NB4 (cell line): ENCODE measurements around the gene DPP4.

Experiments used
- MYC ChIP-seq: IDR thresholded peaks from 2 replicates; pipeline ENCODE4 v1.6.1; 2011; ENCODE audit warnings: low read depth, low read length
- POLR2A ChIP-seq: IDR thresholded peaks from 2 replicates; pipeline ENCODE4 v1.6.1; 2011; ENCODE audit warnings: mild to moderate bottlenecking; ENCODE audit not compliant: insufficient read length; ENCODE audit errors: extremely low read depth
- TF ChIP-seq, protein P1 (sequence below): IDR thresholded peaks from one replicate; pipeline ENCODE4 v1.5.1; 2012; ENCODE audit warnings: low read depth, low read length
- TF ChIP-seq, protein P2 (sequence below): IDR thresholded peaks from 2 replicates; pipeline ENCODE4 v1.6.1; 2011; ENCODE audit warnings: low read depth, low read length

- TF ChIP-seq, protein P1, sequence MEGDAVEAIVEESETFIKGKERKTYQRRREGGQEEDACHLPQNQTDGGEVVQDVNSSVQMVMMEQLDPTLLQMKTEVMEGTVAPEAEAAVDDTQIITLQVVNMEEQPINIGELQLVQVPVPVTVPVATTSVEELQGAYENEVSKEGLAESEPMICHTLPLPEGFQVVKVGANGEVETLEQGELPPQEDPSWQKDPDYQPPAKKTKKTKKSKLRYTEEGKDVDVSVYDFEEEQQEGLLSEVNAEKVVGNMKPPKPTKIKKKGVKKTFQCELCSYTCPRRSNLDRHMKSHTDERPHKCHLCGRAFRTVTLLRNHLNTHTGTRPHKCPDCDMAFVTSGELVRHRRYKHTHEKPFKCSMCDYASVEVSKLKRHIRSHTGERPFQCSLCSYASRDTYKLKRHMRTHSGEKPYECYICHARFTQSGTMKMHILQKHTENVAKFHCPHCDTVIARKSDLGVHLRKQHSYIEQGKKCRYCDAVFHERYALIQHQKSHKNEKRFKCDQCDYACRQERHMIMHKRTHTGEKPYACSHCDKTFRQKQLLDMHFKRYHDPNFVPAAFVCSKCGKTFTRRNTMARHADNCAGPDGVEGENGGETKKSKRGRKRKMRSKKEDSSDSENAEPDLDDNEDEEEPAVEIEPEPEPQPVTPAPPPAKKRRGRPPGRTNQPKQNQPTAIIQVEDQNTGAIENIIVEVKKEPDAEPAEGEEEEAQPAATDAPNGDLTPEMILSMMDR = no peak
- TF ChIP-seq MYC (no peak), POLR2A (no peak)
- TF ChIP-seq, protein P2, sequence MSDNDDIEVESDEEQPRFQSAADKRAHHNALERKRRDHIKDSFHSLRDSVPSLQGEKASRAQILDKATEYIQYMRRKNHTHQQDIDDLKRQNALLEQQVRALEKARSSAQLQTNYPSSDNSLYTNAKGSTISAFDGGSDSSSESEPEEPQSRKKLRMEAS = no peak
Measured at GRCh38 chr2:162103443-162104009, 29.5 kb upstream of the DPP4 start.
